Spinal cord (tissue), 10 donors: ENCODE data around the gene MAP7D2. TPM values are rescaled to one million over a fixed set of nuclear protein-coding genes. Genes with fewer than 3 reads are reported as not detected.
A peak's percentile ranks its signal among the peaks of the same experiment; 100 is the strongest.

Source experiments
- DNase-seq, 6 donors: peaks; one replicate each; pipeline versions ENCODE4 v3.0.0 to v3.0.0-alpha.2; 2013 to 2015; ENCODE audit warnings: low spot score in 6 of 6, low read depth in 4 of 6
- H3K27ac ChIP-seq: one replicate; pipeline ENCODE4 v1.5.1; 2013; ENCODE audit warnings: low read depth, low read length, control low read depth
- H3K27me3 ChIP-seq: one replicate; pipeline ENCODE4 v1.6.1; 2013; ENCODE audit warnings: low read length; ENCODE audit not compliant: control insufficient read depth, insufficient read depth
- H3K36me3 ChIP-seq: one replicate; pipeline ENCODE4 v1.6.1; 2013; ENCODE audit warnings: low read length; ENCODE audit not compliant: control insufficient read depth, insufficient read depth
- H3K4me1 ChIP-seq: one replicate; pipeline ENCODE4 v1.6.1; 2013; ENCODE audit warnings: low read length; ENCODE audit not compliant: control insufficient read depth, insufficient read depth
- H3K4me3 ChIP-seq: one replicate; pipeline ENCODE4 v1.5.1; 2013; ENCODE audit warnings: low read depth, low read length, control low read depth
- H3K9me3 ChIP-seq: one replicate; pipeline ENCODE4 v1.6.1; 2013; ENCODE audit warnings: low read length; ENCODE audit not compliant: control insufficient read depth, insufficient read depth
- WGBS: methylation state at CpG from one replicate; pipeline ENCODE4 v1.1.5; 2013; ENCODE audit warnings: missing lambda C conversion rate; ENCODE audit not compliant: insufficient coverage; 5-methylcytosine and 5-hydroxymethylcytosine counted together
- polyA plus RNA-seq, 2 donors: library from polyadenylated mRNA; unstranded; fragments of 120-200 nt; gene quantifications; one replicate each; pipeline ENCODE4 v1.2.1, GENCODE V29; 2013; ENCODE audit not compliant: insufficient read length in 2 of 2
- total RNA-seq, 2 donors: library from RNA; depleted of rRNA in 1 of 2; stranded (reverse); fragments of 120-200 nt in 1 of 2; fragments of >200 nt in 1 of 2; gene quantifications; one replicate each; pipeline versions ENCODE4 v1.2.3 to v1.2.4, GENCODE V29; 2013 to 2014
- donor health status: healthy.

MAP7D2 gene
- total and polyA plus RNA-seq, 4 donors: 8.2 to 38.5 (median 31.6) TPM

GRCh38 chrX:20057479-20057878 lies 59.2 kb downstream of the MAP7D2 start:
- no peak for DNase-seq
- Histone ChIP-seq H3K4me1 (peaks cover 3% of the 10 kb centered on the region), H3K27me3 (peaks cover 44% of the 10 kb centered on the region), H3K4me3 (no peak overlapping the region), H3K36me3 (peaks cover 2% of the 10 kb centered on the region), H3K9me3 (no peaks in the 10 kb centered on the region), H3K27ac (no peak overlapping the region)
- 67% methylated on average over 4 of the region's 4 CpGs for WGBS

- Histone ChIP-seq H3K9me3 (no peaks in the 10 kb centered on the region), H3K27ac (no peak overlapping the region), H3K4me1 (peaks cover 3% of the 10 kb centered on the region), H3K4me3 (no peak overlapping the region), H3K27me3 (peaks cover 40% of the 10 kb centered on the region), H3K36me3 (peaks cover 2% of the 10 kb centered on the region)
- 57% methylated on average over 9 of the region's 11 CpGs for whole genome bisulfite sequencing
- DNase-seq: no peak
Measured at GRCh38 chrX:20056704-20057103, 60.0 kb downstream of the MAP7D2 start.

DNA sequence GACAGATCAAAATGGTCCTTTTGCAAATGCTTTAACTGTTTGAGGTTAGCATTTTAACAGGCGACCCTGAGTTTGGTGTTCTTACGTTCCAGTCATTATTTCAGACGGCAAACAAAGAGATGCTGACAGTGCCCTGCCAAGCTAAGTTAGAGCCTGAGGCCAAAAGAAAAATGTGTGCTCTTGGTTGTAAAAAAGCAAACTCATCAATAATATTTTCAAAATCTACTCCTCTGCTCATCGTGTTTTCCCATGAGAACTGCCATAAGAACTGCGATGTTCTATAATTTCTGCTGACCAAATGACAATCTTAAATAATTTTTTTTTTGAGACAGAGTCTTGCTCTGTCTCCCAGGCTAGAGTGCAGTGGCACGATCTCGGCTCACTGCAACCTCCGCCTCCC lies 63.2 kb downstream of the MAP7D2 start:
- no peak for DNase-seq
- Histone ChIP-seq H3K27me3 (peaks cover 28% of the 10 kb centered on the region), H3K4me1 (peaks cover 3% of the 10 kb centered on the region), H3K36me3 (no peaks in the 10 kb centered on the region), H3K9me3 (no peaks in the 10 kb centered on the region), H3K4me3 (no peak overlapping the region), H3K27ac (no peak overlapping the region)
- WGBS: 68% methylated on average over 3 of the region's 8 CpGs

- no peak for DNase-seq
- Histone ChIP-seq H3K36me3 (no peaks in the 10 kb centered on the region), H3K4me3 (no peak overlapping the region), H3K9me3 (no peaks in the 10 kb centered on the region), H3K27ac (no peak overlapping the region), H3K27me3 (peaks cover 34% of the 10 kb centered on the region), H3K4me1 (no peaks in the 10 kb centered on the region)
- WGBS: 82% methylated on average over 4 of the region's 4 CpGs
Measured at GRCh38 chrX:20046864-20047263, 69.8 kb downstream of the MAP7D2 start.

- WGBS: no CpG with 5 or more reads among the region's 1 CpG
- Histone ChIP-seq H3K9me3 (no peaks in the 10 kb centered on the region), H3K4me3 (no peak overlapping the region), H3K27me3 (peaks cover 34% of the 10 kb centered on the region), H3K4me1 (no peaks in the 10 kb centered on the region), H3K27ac (no peak overlapping the region), H3K36me3 (no peaks in the 10 kb centered on the region)
- peak in 1 of 6 donors; percentile 7 for DNase-seq
Measured at GRCh38 chrX:20046223-20046622, 70.5 kb downstream of the MAP7D2 start.

DNA sequence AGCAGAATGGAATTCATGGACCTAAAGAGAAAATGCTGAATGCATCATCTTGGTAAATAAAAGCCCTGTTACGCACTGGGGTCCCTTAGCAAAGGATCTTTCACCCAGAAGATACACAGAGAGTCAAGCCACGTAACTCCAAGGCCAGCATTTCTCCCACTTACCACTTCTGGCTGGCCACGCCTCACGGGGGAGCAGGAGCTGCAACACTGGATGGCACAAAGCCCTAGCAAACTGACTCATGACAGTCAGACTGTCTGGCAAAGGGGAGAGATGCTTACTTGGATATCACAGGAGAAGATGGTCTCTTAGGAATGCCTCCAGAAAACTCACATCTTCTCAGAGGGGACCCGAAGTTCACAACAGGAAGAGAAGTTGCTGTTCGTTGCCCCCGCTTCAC lies 74.5 kb downstream of the MAP7D2 start:
- Histone ChIP-seq H3K27me3 (peaks cover 27% of the 10 kb centered on the region), H3K36me3 (no peaks in the 10 kb centered on the region)
- WGBS: 75% methylated on average over 5 of the region's 7 CpGs

GRCh38 chrX:20038966-20039365 lies 77.7 kb downstream of the MAP7D2 start:
- H3K27me3 ChIP-seq: peaks cover 18% of the 10 kb centered on the region
- no peaks in the 10 kb centered on the region for H3K36me3 ChIP-seq
- no peak for DNase-seq
- no peak overlapping the region for H3K4me3 ChIP-seq
- WGBS: 100% methylated on average over 2 of the region's 3 CpGs
- H3K9me3 ChIP-seq: no peaks in the 10 kb centered on the region
- no peak overlapping the region for H3K27ac ChIP-seq
- no peaks in the 10 kb centered on the region for H3K4me1 ChIP-seq

More for the DNA sequence above, 74.5 kb downstream of the MAP7D2 start:
- DNase-seq: no peak
- Histone ChIP-seq H3K9me3 (no peaks in the 10 kb centered on the region), H3K27ac (no peak overlapping the region), H3K4me3 (no peak overlapping the region), H3K4me1 (no peaks in the 10 kb centered on the region)

GRCh38 chrX:20037186-20037585 lies 79.5 kb downstream of the MAP7D2 start:
- no peaks in the 10 kb centered on the region for H3K36me3 ChIP-seq
- H3K4me3 ChIP-seq: no peak overlapping the region
- DNase-seq: no peak
- peaks cover 18% of the 10 kb centered on the region for H3K27me3 ChIP-seq
- no peak overlapping the region for H3K27ac ChIP-seq
- no peaks in the 10 kb centered on the region for H3K4me1 ChIP-seq
- H3K9me3 ChIP-seq: no peaks in the 10 kb centered on the region
- WGBS: 81% methylated on average over 3 of the region's 6 CpGs

- Histone ChIP-seq H3K9me3 (no peaks in the 10 kb centered on the region), H3K27me3 (peaks cover 28% of the 10 kb centered on the region)
- WGBS: no CpG with 5 or more reads among the region's 2 CpGs
Measured at GRCh38 chrX:20032201-20032600, 84.5 kb downstream of the MAP7D2 start.

GRCh38 chrX:20029728-20030127 lies 87.0 kb downstream of the MAP7D2 start:
- no peaks in the 10 kb centered on the region for H3K9me3 ChIP-seq
- H3K27ac ChIP-seq: no peak overlapping the region
- H3K27me3 ChIP-seq: peaks cover 29% of the 10 kb centered on the region
- H3K4me3 ChIP-seq: no peak overlapping the region
- no peaks in the 10 kb centered on the region for H3K4me1 ChIP-seq
- DNase-seq: no peak
- no peaks in the 10 kb centered on the region for H3K36me3 ChIP-seq
- 85% methylated on average over 2 of the region's 2 CpGs for WGBS

More at GRCh38 chrX:20032201-20032600, 84.5 kb downstream of the MAP7D2 start:
- H3K27ac ChIP-seq: no peak overlapping the region
- H3K4me1 ChIP-seq: no peaks in the 10 kb centered on the region
- DNase-seq: no peak
- no peaks in the 10 kb centered on the region for H3K36me3 ChIP-seq
- H3K4me3 ChIP-seq: no peak overlapping the region
